Renal cortical epithelial cell (primary cell): Measurements from ENCODE around the gene IFT81. TPM values are rescaled to one million over a fixed set of nuclear protein-coding genes. Genes with fewer than 3 reads are reported as not detected.

Experiments used
- total RNA-seq: library from RNA; depleted of rRNA; stranded (reverse); fragments of >200 nt; gene quantifications from 2 replicates; pipeline ENCODE4 v1.2.3, GENCODE V29; 2014

The IFT81 gene
- total RNA-seq, 1 donor from 2014 or later, result 27.8 TPM

Other genes starting within 250 kb of the IFT81 start
- 45.4 and 57.3 TPM in 2 replicates for gene GLTP, start 243.8 kb upstream of the IFT81 start, total RNA-seq
- gene TCHP, start 224.1 kb upstream of the IFT81 start, total RNA-seq, result 3.6 and 13.3 TPM in 2 replicates
- 26.4 and 51.5 TPM in 2 replicates for gene GIT2, start 128.0 kb upstream of the IFT81 start, total RNA-seq
- 79.6 and 185 TPM in 2 replicates for gene ANKRD13A, start 124.9 kb upstream of the IFT81 start, total RNA-seq
- gene C12orf76, start 75.8 kb upstream of the IFT81 start, total RNA-seq, result 5.4 and 31.7 TPM in 2 replicates
- gene ATP2A2, start 156.9 kb downstream of the IFT81 start, total RNA-seq, result 77.1 and 157 TPM in 2 replicates